A673 (cell line): ENCODE measurements around the gene AJM1.

ENCODE experiments used
- EZH2 ChIP-seq: fragments of 200-600 bp; sonication (generic); IDR thresholded peaks from 2 replicates; pipeline ENCODE4 v1.6.1; 2017; ENCODE audit warnings: borderline replicate concordance, low read depth, mild to moderate bottlenecking, mixed read lengths, antibody characterized with exemption, low read length; ENCODE audit not compliant: poor library complexity, severe bottlenecking
- TF ChIP-seq, protein P1 (sequence below): fragments of 300-800, 200-600 bp; sonication (generic); conservative IDR thresholded peaks from 2 replicates; pipeline ENCODE4 v1.5.1; 2017; ENCODE audit warnings: low read depth, mild to moderate bottlenecking, antibody characterized with exemption, low read length, moderate library complexity, mixed read lengths

DNA sequence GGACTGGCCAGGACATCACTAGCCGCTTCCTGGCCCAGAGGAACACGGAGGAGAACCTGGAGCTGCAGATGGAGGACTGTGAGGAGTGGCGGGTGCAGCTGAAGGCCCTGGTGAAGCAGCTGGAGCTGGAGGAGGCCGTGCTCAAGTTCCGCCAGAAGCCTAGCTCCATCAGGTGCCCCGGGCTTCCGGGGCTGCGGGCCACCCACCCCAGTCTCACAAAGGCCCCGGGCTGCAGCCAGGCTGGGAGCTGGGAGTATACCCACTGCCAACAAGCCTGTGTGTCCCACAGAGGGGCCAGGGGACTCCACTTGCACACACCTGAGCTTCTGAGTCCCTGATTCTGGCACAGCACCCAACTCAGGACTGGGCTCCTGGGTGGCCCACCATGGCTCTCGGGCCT lies 36.2 kb upstream of the AJM1 start:
- no peak for TF ChIP-seq EZH2
- TF ChIP-seq, protein P1, sequence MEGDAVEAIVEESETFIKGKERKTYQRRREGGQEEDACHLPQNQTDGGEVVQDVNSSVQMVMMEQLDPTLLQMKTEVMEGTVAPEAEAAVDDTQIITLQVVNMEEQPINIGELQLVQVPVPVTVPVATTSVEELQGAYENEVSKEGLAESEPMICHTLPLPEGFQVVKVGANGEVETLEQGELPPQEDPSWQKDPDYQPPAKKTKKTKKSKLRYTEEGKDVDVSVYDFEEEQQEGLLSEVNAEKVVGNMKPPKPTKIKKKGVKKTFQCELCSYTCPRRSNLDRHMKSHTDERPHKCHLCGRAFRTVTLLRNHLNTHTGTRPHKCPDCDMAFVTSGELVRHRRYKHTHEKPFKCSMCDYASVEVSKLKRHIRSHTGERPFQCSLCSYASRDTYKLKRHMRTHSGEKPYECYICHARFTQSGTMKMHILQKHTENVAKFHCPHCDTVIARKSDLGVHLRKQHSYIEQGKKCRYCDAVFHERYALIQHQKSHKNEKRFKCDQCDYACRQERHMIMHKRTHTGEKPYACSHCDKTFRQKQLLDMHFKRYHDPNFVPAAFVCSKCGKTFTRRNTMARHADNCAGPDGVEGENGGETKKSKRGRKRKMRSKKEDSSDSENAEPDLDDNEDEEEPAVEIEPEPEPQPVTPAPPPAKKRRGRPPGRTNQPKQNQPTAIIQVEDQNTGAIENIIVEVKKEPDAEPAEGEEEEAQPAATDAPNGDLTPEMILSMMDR: no peak
